ENCODE measurements around the gene SLCO3A1. TPM values are rescaled to one million over a fixed set of nuclear protein-coding genes. Genes with fewer than 3 reads are reported as not detected.

The SLCO3A1 gene
- total and polyA plus RNA-seq, 2 of the 8 experiments (the other 6 are each of a cell fraction or from before 2014, with no cell fraction given), result 15.1 to 20.4 TPM

DNA sequence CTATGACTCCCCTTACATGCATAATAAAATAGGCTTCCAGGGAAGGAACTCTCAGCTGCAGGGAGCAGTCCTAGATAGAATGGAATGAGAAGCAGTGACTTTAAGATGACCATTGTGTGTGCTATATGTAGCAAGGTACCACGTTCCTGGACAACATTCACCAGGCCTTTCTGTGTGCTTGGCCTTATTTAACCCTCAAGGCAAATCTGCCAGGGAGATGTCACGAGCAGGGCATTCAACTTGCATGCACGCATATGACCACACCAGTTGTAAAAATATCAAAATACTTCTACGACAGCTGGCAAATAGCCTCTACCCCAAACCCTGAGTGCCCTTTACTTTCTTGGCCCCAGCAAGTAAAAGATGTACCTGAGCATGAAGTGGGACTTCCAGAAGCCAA is 342.8 kb downstream of the SLCO3A1 start (continued):
- TF ChIP-seq, protein P1, sequence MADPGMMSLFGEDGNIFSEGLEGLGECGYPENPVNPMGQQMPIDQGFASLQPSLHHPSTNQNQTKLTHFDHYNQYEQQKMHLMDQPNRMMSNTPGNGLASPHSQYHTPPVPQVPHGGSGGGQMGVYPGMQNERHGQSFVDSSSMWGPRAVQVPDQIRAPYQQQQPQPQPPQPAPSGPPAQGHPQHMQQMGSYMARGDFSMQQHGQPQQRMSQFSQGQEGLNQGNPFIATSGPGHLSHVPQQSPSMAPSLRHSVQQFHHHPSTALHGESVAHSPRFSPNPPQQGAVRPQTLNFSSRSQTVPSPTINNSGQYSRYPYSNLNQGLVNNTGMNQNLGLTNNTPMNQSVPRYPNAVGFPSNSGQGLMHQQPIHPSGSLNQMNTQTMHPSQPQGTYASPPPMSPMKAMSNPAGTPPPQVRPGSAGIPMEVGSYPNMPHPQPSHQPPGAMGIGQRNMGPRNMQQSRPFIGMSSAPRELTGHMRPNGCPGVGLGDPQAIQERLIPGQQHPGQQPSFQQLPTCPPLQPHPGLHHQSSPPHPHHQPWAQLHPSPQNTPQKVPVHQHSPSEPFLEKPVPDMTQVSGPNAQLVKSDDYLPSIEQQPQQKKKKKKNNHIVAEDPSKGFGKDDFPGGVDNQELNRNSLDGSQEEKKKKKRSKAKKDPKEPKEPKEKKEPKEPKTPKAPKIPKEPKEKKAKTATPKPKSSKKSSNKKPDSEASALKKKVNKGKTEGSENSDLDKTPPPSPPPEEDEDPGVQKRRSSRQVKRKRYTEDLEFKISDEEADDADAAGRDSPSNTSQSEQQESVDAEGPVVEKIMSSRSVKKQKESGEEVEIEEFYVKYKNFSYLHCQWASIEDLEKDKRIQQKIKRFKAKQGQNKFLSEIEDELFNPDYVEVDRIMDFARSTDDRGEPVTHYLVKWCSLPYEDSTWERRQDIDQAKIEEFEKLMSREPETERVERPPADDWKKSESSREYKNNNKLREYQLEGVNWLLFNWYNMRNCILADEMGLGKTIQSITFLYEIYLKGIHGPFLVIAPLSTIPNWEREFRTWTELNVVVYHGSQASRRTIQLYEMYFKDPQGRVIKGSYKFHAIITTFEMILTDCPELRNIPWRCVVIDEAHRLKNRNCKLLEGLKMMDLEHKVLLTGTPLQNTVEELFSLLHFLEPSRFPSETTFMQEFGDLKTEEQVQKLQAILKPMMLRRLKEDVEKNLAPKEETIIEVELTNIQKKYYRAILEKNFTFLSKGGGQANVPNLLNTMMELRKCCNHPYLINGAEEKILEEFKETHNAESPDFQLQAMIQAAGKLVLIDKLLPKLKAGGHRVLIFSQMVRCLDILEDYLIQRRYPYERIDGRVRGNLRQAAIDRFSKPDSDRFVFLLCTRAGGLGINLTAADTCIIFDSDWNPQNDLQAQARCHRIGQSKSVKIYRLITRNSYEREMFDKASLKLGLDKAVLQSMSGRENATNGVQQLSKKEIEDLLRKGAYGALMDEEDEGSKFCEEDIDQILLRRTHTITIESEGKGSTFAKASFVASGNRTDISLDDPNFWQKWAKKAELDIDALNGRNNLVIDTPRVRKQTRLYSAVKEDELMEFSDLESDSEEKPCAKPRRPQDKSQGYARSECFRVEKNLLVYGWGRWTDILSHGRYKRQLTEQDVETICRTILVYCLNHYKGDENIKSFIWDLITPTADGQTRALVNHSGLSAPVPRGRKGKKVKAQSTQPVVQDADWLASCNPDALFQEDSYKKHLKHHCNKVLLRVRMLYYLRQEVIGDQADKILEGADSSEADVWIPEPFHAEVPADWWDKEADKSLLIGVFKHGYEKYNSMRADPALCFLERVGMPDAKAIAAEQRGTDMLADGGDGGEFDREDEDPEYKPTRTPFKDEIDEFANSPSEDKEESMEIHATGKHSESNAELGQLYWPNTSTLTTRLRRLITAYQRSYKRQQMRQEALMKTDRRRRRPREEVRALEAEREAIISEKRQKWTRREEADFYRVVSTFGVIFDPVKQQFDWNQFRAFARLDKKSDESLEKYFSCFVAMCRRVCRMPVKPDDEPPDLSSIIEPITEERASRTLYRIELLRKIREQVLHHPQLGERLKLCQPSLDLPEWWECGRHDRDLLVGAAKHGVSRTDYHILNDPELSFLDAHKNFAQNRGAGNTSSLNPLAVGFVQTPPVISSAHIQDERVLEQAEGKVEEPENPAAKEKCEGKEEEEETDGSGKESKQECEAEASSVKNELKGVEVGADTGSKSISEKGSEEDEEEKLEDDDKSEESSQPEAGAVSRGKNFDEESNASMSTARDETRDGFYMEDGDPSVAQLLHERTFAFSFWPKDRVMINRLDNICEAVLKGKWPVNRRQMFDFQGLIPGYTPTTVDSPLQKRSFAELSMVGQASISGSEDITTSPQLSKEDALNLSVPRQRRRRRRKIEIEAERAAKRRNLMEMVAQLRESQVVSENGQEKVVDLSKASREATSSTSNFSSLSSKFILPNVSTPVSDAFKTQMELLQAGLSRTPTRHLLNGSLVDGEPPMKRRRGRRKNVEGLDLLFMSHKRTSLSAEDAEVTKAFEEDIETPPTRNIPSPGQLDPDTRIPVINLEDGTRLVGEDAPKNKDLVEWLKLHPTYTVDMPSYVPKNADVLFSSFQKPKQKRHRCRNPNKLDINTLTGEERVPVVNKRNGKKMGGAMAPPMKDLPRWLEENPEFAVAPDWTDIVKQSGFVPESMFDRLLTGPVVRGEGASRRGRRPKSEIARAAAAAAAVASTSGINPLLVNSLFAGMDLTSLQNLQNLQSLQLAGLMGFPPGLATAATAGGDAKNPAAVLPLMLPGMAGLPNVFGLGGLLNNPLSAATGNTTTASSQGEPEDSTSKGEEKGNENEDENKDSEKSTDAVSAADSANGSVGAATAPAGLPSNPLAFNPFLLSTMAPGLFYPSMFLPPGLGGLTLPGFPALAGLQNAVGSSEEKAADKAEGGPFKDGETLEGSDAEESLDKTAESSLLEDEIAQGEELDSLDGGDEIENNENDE (IDR thresholded peaks at IDR 0.05; ENCODE audit: insufficient replicate concordance, low read length), result no peak
- no peak for TF ChIP-seq POLR2A (IDR thresholded peaks at IDR 0.05; ENCODE audit: control extremely low read depth in 1 of 2, low read depth in 2 of 2, low read length in 2 of 2)
- no peak for TF ChIP-seq CHD1 (IDR thresholded peaks at IDR 0.05; ENCODE audit: low read depth, low read length)
- TF ChIP-seq SIX5 (IDR thresholded peaks at IDR 0.05; ENCODE audit: low read depth, low read length), result no peak
- no peak for TF ChIP-seq TAF7 (optimal IDR thresholded peaks at IDR 0.05; ENCODE audit: borderline replicate concordance, low read depth, low read length)
- TF ChIP-seq SP2 (IDR thresholded peaks at IDR 0.05; ENCODE audit: low read length), result no peak
